Limb (tissue), 2 donors: ENCODE data around the gene SIX4.
A peak's percentile ranks its signal among the peaks of the same experiment; 100 is the strongest.

Experiments used
- DNase-seq, 2 donors: peaks; one replicate each; pipeline ENCODE4 v3.0.0-alpha.2; 2016; ENCODE audit errors: extremely low spot score in 2 of 2

Gene SIX4

GRCh38 chr14:60722357-60723115 is 1.6 kb downstream of the SIX4 start:
- DNase-seq, result peak in 1 of 2 donors; percentile 73

- no peak for DNase-seq
Measured at GRCh38 chr14:60722107-60722356, 2.1 kb downstream of the SIX4 start.

GRCh38 chr14:60721326-60722106 is 2.6 kb downstream of the SIX4 start:
- DNase-seq, result peak in 1 of 2 donors; percentile 77

GRCh38 chr14:60720962-60721325 is 3.2 kb downstream of the SIX4 start:
- no peak for DNase-seq

GRCh38 chr14:60720391-60720790 is 3.8 kb downstream of the SIX4 start:
- no peak for DNase-seq

- DNase-seq, result no peak
Measured at GRCh38 chr14:60713513-60713912, 10.6 kb downstream of the SIX4 start.

GRCh38 chr14:60710494-60710893 is 13.7 kb downstream of the SIX4 start:
- DNase-seq, result no peak

- no peak for DNase-seq
Measured at GRCh38 chr14:60707858-60708257, 16.3 kb downstream of the SIX4 start.

GRCh38 chr14:60705100-60705499 is 19.1 kb downstream of the SIX4 start:
- no peak for DNase-seq

- no peak for DNase-seq
Measured at GRCh38 chr14:60700598-60700997, 23.6 kb downstream of the SIX4 start.

- no peak for DNase-seq
Measured at GRCh38 chr14:60695327-60695726, 28.8 kb downstream of the SIX4 start.

- DNase-seq, result no peak
Measured at GRCh38 chr14:60691383-60692113, 32.6 kb downstream of the SIX4 start.

GRCh38 chr14:60686865-60687264 is 37.3 kb downstream of the SIX4 start:
- DNase-seq, result no peak

GRCh38 chr14:60684203-60684602 is 39.9 kb downstream of the SIX4 start:
- DNase-seq, result no peak

- DNase-seq, result no peak
Measured at GRCh38 chr14:60681271-60681670, 42.9 kb downstream of the SIX4 start.

GRCh38 chr14:60680511-60680910 is 43.6 kb downstream of the SIX4 start:
- no peak for DNase-seq

GRCh38 chr14:60679566-60680258 is 44.4 kb downstream of the SIX4 start:
- DNase-seq, result no peak

- no peak for DNase-seq
Measured at GRCh38 chr14:60677701-60678100, 46.5 kb downstream of the SIX4 start.

GRCh38 chr14:60670989-60671388 is 53.2 kb downstream of the SIX4 start:
- DNase-seq, result no peak

GRCh38 chr14:60668431-60669112 is 55.6 kb downstream of the SIX4 start:
- no peak for DNase-seq

- peak in 1 of 2 donors; percentile 60 for DNase-seq
Measured at GRCh38 chr14:60665177-60665550, 59.0 kb downstream of the SIX4 start.
